GM18867 (cell line): ENCODE results near the gene PSTPIP2.
A peak's percentile ranks its signal among the peaks of the same experiment; 100 is the strongest.
"Not testable (repeated sequence)": the region's sequence is repeated elsewhere in the genome, so short reads cannot be mapped to it uniquely, and the experiment has no call there.

ENCODE experiments used
- ATAC-seq: cut with Tn5 transposase; IDR thresholded peaks from one replicate; pipeline ENCODE4 v1.9.1; 2021; ENCODE audit warnings: mild to moderate bottlenecking, moderate library complexity; ENCODE audit not compliant: unreplicated experiment

Gene PSTPIP2, protein sequence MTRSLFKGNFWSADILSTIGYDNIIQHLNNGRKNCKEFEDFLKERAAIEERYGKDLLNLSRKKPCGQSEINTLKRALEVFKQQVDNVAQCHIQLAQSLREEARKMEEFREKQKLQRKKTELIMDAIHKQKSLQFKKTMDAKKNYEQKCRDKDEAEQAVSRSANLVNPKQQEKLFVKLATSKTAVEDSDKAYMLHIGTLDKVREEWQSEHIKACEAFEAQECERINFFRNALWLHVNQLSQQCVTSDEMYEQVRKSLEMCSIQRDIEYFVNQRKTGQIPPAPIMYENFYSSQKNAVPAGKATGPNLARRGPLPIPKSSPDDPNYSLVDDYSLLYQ

DNA sequence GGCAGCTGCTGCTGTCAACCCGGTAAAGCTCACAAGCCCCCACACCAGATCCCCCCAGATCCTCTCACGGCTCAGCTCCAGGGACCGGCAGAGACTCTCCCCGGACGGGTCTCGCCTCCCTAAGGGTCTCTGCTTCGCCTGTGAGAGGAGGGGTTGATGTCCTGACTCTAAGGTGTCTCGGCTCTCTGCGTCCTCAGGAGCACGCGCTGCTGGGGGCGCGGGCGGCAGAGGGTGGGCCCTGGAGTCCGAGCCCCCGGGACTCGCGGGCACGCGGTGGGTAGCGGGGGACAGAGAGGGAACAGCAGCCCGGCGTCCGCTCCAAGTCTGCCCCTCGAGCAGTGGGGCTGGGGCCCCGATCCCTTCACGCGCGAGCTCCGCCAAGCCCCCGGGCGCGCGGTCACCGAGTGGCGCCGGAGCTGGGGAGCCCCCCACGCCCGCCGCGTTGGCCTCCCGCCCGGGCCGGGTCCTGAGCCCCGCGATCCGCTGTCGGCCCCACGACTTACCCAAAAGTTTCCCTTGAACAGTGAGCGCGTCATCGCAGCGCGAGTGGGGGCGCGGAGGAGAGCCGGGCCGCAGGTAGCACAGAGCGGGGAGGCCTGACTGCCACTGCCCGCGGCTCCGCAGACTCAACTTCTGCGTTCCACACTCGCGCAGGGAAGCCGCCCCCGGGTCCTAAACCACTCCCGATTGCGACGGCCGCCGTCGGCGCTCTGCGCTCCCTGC lies at the start of gene PSTPIP2:
PSTPIP2 (minus strand) TSS at position 608 of the 723 bp plus-strand sequence; CDS start at position 536, 72 bp downstream.
- peak; percentile 75 for ATAC-seq

DNA sequence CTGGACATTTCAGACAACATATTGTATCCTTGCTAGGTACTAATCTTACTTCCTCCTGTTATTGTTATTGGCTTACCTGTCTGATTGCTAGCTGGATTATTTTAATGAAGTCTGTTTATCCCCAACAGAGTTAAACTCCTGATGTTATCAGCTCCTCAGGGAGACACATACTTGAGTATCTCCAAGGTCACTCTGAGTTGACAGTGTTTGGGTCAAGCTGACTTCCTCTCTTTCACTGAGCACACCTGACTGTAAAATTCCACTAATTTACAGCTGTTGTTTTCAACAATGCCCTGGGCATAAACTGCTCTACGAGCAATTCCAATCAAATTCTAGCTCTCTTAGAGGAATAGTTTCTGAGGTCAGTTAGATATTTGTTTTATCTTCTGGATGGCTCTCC lies 41.7 kb upstream of the PSTPIP2 start:
- ATAC-seq = no peak

DNA sequence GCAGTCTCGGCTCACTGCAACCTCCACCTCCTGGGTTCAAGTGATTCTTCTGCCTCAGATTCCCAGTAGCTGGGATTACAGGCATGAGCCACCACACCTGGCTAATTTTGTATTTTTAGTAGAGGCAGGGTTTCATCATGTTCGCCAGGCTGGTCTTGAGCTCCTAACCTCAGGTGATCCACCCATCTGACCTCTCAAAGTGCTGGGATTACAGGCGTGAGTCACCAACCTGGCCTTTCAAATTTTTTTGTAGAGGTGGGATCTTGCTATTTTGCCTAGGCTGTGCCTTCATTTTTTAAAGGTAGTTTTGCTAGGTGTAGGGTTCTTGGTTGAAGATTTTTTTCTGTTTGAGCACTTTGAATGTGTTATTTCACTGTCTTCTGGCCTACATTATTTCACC lies 38.3 kb upstream of the PSTPIP2 start:
- ATAC-seq = no peak

- ATAC-seq = no peak
Observed at GRCh38 chr18:46109386-46109785, 37.3 kb upstream of the PSTPIP2 start.

DNA sequence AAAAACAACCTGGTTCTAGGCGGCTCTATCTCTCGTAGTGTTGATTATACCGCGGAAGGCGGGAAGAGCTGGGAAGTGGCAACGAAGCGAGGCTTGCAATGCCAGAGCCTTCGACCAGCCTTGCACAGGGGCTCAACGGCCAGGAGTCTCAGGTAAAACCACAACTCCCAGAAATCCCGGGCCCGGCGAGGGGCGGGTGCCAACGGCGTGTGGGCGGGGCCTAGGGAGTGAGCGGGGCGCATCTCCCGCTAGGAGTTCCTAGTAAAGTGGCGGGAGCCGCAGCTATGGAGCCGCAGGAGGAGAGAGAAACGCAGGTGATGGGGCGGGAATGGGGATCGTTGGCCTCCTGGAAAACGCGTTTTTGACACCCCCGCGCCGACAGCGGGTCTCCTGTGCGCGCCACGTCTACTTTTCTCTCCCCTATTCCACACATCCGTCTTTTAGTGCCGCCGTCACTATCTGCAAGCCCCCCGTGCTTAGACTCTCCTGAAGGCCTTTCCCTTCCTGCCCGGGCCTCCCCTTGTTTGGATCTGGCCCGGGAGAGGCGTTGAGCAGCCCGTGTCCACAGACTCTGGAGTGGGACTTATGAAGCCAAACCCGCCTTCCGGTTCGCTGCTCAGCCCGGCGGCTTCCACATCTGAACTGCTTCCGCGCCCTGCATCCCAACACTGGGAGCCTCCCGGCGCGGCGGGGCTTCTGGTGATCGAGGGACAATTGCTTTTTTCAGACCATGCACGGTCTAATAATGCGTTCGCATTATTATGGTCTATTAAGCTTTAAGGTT lies 32.3 kb upstream of the PSTPIP2 start, which contains the start of gene HAUS1:
HAUS1 (plus strand) TSS at position 258 of the 784 bp plus-strand sequence; CDS start at position 285, 27 bp downstream.
- ATAC-seq = peak; percentile 93

DNA sequence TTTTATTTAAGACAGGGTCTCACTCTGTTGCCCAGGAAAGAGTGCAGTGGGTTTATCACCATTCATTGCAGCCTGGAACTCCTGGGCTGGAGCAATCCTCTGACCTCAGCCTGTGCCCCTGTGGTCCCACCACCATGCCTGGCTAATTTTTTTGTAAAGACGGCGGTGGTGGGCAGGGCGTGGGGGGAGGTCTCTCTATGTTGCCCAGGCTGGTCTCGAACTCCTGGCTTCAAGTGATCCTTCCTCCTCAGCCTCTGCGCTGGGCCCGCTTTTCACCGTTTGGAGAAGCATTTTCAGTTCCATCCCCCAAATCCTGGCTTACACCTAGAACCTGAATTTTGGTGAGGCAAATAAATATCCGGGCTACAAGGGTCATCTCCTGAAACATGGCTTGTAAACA lies 27.4 kb upstream of the PSTPIP2 start:
- no peak for ATAC-seq

DNA sequence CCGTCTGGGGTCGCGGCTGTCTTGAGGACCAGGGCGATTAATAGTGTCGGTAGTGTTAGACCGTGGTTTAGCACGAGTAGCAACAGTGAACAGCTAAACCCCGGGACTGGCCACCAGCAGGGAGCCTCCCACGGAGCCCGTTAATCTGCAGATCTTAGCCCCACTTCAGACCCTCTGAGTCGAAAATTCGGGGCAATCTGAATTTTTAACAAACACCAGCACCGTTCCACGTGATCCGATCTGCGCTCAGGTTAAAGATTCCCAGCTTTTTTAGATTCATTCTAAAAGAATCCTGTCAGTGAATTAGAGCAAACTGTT lies 26.5 kb upstream of the PSTPIP2 start:
- ATAC-seq = no peak

DNA sequence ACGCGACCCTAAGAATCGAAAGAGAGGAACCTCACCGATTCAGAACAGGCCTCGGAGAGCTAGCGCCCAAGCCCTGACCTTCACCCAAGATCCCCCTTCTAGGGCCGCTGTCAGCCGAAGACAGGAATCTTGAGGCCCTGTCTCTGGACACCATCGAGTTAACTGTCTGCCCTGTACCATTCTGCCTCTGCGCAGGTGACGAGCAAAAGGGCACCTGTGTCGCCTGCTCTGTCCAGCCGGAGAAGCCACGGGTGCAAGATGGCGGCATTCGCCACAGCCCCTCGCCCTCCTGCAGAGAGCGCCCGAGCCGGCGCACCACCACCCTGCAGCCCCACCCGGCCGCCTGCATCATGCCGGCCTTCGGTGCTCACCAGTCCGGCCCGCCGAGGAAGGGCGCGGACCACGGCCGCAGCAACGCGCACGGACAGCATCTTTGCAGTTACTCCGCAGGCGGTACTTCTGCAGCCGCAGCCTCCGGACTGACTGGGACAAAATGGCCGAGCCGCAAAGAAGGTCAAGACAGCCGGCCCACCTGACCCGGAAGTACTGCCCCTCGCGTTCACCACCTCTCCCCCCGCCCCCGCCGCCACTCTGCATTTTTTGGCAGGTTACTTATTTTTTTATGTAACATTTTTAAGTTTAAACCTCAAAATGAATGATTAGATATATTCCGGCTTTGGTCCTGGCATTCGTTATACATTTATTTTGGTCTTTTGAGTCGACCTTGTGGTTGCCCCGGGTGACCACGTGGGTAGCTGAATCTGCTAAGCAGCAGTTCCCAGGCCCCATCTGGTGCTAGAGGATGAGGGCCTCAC lies 25.9 kb upstream of the PSTPIP2 start, which contains the start of gene ATP5F1A:
ATP5F1A (minus strand) TSS at position 496 of the 815 bp plus-strand sequence; CDS start at position 431, 65 bp downstream.
- ATAC-seq = peak; percentile 82

DNA sequence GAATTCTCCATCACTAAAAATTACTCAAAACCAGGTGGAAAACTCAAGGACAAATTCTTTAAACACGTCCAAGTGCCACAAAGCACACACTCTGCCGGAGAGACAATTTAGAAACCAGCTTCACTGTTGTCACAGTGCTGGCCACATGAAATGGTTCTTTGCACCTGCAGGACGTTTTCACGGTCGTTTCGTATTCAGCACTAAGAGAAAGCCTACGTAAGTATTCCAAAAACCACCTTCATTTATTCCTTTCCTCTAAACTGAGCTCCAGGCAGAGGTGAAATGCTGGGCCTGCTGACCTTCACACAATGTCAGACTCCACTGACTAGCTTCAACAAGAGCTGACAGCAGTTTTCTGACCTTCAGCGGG lies 25.4 kb upstream of the PSTPIP2 start:
- peak; percentile 31 for ATAC-seq

- no peak for ATAC-seq
Observed at GRCh38 chr18:46096651-46097300, 24.7 kb upstream of the PSTPIP2 start.

DNA sequence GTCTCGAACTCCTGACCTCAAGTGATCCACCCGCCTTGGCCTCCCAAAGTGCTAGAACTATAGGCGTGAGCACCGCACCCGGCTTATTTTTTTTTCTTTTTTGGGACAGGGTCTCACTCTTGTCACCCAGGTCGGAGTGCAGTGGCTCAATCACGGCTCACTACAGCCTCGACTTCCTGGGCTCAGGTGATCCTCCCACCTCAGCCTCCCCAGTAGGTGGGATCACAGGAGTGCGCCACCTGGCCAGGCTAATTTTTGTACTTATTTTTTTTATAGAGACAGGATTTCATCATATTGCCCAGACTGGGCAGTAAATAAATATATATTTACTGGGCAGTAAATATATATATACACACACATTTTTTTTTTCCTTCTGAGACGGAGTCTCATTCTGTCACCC lies 23.5 kb upstream of the PSTPIP2 start:
- ATAC-seq = no peak

DNA sequence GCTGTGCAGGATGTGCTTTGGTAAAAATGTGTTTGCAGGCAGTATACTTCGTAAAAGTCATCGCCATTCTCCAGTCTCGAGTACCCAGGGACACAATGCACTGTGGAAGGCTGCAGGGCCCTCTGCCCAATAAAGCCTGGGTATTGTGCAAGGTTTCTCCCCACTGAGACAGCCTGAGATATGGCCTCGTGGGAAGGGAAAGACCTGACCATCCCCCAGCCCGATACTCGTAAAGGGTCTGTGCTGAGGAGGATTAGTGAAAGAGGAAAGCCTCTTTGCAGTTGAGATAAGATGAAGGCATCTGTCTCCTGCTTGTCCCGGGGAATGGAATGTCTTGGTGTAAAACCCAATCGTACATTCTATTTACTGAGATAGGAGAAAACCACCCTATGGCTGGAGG lies 16.4 kb upstream of the PSTPIP2 start:
- ATAC-seq = not testable (repeated sequence)

DNA sequence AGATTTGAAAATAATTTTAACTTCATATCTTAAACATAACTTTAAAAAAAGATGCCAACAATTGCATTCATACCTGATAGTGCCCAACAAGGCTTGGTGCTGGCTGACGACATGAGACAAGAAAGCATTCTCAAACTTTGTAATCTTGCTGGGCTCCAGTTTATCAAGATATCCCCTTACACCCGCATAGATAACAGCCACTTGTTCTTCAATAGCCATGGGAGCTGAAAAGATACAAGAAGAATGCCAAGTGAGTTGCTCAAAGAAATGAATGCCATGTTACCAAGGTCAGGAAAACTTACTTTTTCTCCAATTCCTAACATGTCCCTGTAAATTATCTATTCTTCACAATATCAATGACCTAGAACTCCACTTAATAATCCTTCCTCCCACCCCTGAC lies 12.4 kb upstream of the PSTPIP2 start:
- ATAC-seq = no peak

GRCh38 chr18:46080156-46080555 lies 8.1 kb upstream of the PSTPIP2 start:
- no peak for ATAC-seq

DNA sequence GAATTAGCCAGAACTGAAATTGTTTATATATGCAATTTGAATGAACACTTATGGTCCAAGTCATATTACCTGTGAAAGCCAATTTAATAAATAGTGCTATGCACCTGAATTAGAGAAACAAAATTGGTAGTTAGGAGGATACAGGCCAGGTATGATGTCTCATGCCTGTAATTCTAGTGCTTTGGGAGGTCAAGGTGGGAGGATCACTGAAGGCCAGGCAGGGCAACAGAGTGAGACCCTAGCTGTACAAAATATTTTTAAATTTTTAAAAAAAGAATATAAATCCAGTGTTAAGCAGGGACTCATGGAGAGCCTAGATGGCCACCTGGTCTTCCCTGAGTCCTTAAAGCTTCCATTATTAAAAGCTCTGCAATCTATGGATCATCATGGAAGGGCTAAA lies 7.3 kb upstream of the PSTPIP2 start:
- ATAC-seq = no peak

GRCh38 chr18:46073474-46074331 lies 1.6 kb upstream of the PSTPIP2 start:
- no peak for ATAC-seq

GRCh38 chr18:46072959-46073358 lies 899 bp upstream of the PSTPIP2 start:
- no peak for ATAC-seq

DNA sequence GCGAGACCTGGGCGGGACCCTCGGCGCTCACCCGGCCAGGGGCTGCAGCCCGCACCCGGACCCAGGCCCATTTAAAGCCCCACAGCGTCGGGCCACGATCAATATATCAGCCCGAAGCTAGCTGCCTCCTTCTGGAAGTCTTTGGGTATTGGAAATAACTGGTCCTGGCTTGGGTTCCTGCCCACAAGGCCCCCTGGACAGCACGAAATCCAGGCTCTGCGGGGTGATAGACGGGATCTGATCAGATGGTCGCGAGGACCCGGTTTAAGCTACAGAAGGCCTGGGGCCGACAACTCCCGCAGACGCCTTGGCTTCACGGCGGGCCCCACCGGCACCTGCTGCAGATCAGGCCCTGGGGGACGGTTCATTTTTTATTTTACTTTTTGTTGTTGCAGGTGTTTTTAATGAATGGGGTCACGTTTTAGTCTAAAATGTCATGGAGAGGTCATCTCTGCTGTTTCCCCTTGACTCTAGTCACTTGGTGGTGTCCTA lies 362 bp upstream of the PSTPIP2 start:
- no peak for ATAC-seq
